HG02759 (cell line): ENCODE results near the gene CASQ2.

Source experiments
- ATAC-seq: cut with Tn5 transposase; IDR thresholded peaks from one replicate; pipeline ENCODE4 v1.9.1; 2021; ENCODE audit warnings: mild to moderate bottlenecking, moderate library complexity; ENCODE audit not compliant: unreplicated experiment

Gene CASQ2

GRCh38 chr1:115669002-115669673 lies 99.4 kb downstream of the CASQ2 start:
- no peak for ATAC-seq

- no peak for ATAC-seq
Measured at GRCh38 chr1:115668579-115668978, 99.9 kb downstream of the CASQ2 start.

- ATAC-seq, result no peak
Measured at GRCh38 chr1:115666702-115667101, 101.8 kb downstream of the CASQ2 start.

GRCh38 chr1:115666206-115666605 lies 102.3 kb downstream of the CASQ2 start:
- ATAC-seq, result no peak

- no peak for ATAC-seq
Measured at GRCh38 chr1:115665319-115666096, 103.0 kb downstream of the CASQ2 start.

GRCh38 chr1:115661157-115661556 lies 107.4 kb downstream of the CASQ2 start:
- no peak for ATAC-seq

GRCh38 chr1:115660151-115660550 lies 108.4 kb downstream of the CASQ2 start:
- no peak for ATAC-seq

- ATAC-seq, result no peak
Measured at GRCh38 chr1:115658646-115659045, 109.9 kb downstream of the CASQ2 start.

- ATAC-seq, result no peak
Measured at GRCh38 chr1:115656461-115657077, 111.9 kb downstream of the CASQ2 start.

GRCh38 chr1:115655916-115656315 lies 112.6 kb downstream of the CASQ2 start:
- no peak for ATAC-seq

- ATAC-seq, result peak; percentile 63
Measured at GRCh38 chr1:115655306-115655663, 113.2 kb downstream of the CASQ2 start.

GRCh38 chr1:115654663-115655305 lies 113.7 kb downstream of the CASQ2 start:
- peak; percentile 34 for ATAC-seq

- ATAC-seq, result no peak
Measured at GRCh38 chr1:115654125-115654524, 114.4 kb downstream of the CASQ2 start.

- no peak for ATAC-seq
Measured at GRCh38 chr1:115652236-115652788, 116.2 kb downstream of the CASQ2 start.

- ATAC-seq, result no peak
Measured at GRCh38 chr1:115651391-115651790, 117.1 kb downstream of the CASQ2 start.

GRCh38 chr1:115650961-115651360 lies 117.6 kb downstream of the CASQ2 start:
- no peak for ATAC-seq
